OCI-LY3 (cell line): ENCODE measurements around the gene FCHSD1.

Experiments used
- CTCF ChIP-seq: fragments of 200-600, 300-600 bp; sonication (generic); IDR thresholded peaks from 2 replicates; pipeline ENCODE4 v1.5.1; 2014; ENCODE audit warnings: antibody characterized with exemption, low read length, low read depth
- EZH2phosphoT487 ChIP-seq: fragments of 200-600 bp; shearing (Covaris generic); IDR thresholded peaks from 2 replicates; pipeline ENCODE4 v1.6.1; 2018; ENCODE audit warnings: antibody characterized with exemption, mixed run types, low read depth

GRCh38 chr5:141615991-141616720, 35.1 kb downstream of the FCHSD1 start:
- TF ChIP-seq CTCF, result no peak
- TF ChIP-seq EZH2phosphoT487, result no peak
